Large intestine (tissue), 3 donors: Measurements from ENCODE around the gene MPC1L. TPM values are rescaled to one million over a fixed set of nuclear protein-coding genes. Genes with fewer than 3 reads are reported as not detected.
A peak's percentile ranks its signal among the peaks of the same experiment; 100 is the strongest.

Source experiments
- DNase-seq, 2 donors: peaks; one replicate each; pipeline versions ENCODE4 v3.0.0 to v3.0.0-alpha.2; 2013
- H3K27ac ChIP-seq: one replicate; pipeline ENCODE4 v1.5.1; 2013; ENCODE audit warnings: low read length
- H3K27me3 ChIP-seq: 2 replicates; pipeline ENCODE4 v1.6.1; 2013; ENCODE audit warnings: low read length; ENCODE audit not compliant: control insufficient read depth, insufficient read depth
- H3K36me3 ChIP-seq: 2 replicates; pipeline ENCODE4 v1.6.1; 2013; ENCODE audit warnings: low read length; ENCODE audit not compliant: control insufficient read depth, insufficient read depth
- H3K4me1 ChIP-seq: one replicate; pipeline ENCODE4 v1.6.1; 2013; ENCODE audit warnings: low read length; ENCODE audit not compliant: control insufficient read depth, insufficient read depth
- H3K4me3 ChIP-seq: one replicate; pipeline ENCODE4 v1.5.1; 2013; ENCODE audit warnings: low read length
- H3K9me3 ChIP-seq: one replicate; pipeline ENCODE4 v1.6.1; 2013; ENCODE audit warnings: mild to moderate bottlenecking, low read depth, low read length, moderate library complexity; ENCODE audit not compliant: control insufficient read depth
- WGBS: methylation state at CpG from one replicate; pipeline ENCODE4 v1.1.5; 2013; ENCODE audit warnings: low lambda C conversion rate; ENCODE audit not compliant: insufficient coverage; 5-methylcytosine and 5-hydroxymethylcytosine counted together
- polyA plus RNA-seq: library from polyadenylated mRNA; unstranded; fragments of 120-200 nt; gene quantifications from one replicate; pipeline ENCODE4 v1.2.1, GENCODE V29; 2013

The MPC1L gene
- polyA plus RNA-seq, 1 donor = not detected

DNA sequence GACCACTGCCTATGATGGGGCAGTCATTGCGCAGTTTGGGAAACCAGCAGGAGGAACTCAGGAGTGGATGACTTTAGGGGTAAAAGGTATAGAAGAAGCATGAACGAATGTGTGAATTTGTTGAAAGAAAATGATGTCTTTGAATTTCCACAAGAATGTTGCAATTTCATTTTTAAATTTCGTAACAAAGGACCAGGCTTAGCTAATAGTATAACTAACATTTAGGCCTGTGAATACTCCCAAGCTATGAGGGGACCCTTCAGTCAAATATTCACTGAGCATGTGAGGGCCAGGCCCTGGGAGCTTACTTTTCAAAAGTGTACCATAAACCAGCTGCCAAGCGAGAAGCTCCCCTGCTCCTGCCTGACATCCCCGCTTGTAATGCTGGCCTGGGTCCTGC, 5.3 kb downstream of the MPC1L start:
- no CpG with 5 or more reads among the region's 5 CpGs for WGBS
- Histone ChIP-seq H3K27ac (no peak overlapping the region), H3K36me3 (peaks cover 24% of the 10 kb centered on the region)

DNA sequence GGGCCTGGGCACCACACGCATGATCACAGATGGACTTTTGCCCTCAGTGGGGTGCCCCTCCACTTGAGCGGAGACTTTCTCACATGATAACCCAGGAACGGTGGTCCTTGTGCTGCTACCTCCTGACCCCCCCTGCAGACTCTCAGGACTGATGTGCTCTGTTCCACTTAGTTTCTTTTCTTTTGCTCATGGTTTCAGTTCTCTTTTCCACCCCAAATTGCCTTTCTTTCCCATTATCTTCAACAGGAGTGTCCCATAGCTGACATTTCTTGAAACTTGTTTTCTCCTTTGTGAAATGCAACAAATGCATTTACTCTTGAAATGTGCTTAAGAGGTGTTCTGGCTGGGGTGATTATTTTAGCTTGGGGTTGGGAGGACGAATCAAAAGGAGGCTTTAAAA, 9.0 kb downstream of the MPC1L start:
- Histone ChIP-seq H3K27me3 (no peaks in the 10 kb centered on the region), H3K4me3 (no peak overlapping the region), H3K9me3 (no peaks in the 10 kb centered on the region), H3K36me3 (peaks cover 49% of the 10 kb centered on the region), H3K27ac (no peak overlapping the region), H3K4me1 (no peaks in the 10 kb centered on the region)
- no peak for DNase-seq
- no CpG with 5 or more reads among the region's 4 CpGs for WGBS

More for the DNA sequence above, 5.3 kb downstream of the MPC1L start:
- no peak for DNase-seq
- H3K4me3 ChIP-seq = no peak overlapping the region
- no peaks in the 10 kb centered on the region for H3K27me3 ChIP-seq
- H3K9me3 ChIP-seq = peaks cover 3% of the 10 kb centered on the region
- no peaks in the 10 kb centered on the region for H3K4me1 ChIP-seq

DNA sequence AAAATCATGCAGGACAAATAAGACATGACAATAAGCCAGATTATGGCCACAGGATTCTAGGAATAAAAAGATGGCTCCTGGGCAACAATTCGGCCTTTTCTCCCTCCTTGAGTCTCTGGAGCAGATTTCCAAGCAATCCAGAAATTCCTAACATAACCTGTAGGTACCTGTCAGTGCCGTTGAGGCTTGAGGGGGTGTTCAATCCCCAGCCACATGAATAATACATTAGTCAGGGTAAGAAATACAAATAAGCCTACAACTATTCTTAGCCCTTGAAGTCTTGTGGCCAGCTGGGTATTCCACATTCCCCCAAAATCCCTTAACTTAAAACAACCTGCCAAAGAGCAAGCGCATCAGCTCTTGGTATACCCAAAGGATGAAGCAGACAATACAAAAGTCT, 14.5 kb downstream of the MPC1L start:
- Histone ChIP-seq H3K36me3 (peaks cover 40% of the 10 kb centered on the region), H3K9me3 (no peaks in the 10 kb centered on the region), H3K27ac (no peak overlapping the region), H3K27me3 (no peaks in the 10 kb centered on the region), H3K4me3 (no peak overlapping the region), H3K4me1 (no peaks in the 10 kb centered on the region)
- no peak for DNase-seq
- WGBS = no CpG with 5 or more reads among the region's 3 CpGs

DNA sequence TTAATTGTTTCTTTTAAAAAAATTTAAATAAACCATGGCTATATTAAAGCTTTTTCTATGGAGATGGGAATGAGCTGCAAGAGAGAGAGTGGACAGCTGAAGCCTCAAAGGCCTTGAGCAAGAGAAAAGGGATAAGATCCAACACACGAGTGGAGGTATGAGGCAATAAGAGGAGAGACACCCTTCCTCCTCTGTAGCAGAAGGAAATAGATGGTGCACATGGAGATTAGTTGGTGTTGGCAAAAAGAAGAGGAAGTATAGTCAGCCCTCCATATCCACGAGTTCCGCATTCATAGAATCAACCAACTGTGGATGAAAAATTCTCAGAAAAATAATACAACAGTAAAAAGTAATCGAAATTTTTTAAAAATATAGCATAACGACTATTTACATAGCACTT, 20.9 kb downstream of the MPC1L start:
- peak overlapping the region; percentile 88 for H3K27ac ChIP-seq
- no peaks in the 10 kb centered on the region for H3K27me3 ChIP-seq
- DNase-seq = peak in 1 of 2 donors; percentile 29
- H3K4me1 ChIP-seq = peaks cover 9% of the 10 kb centered on the region
- no CpG with 5 or more reads among the region's 5 CpGs for WGBS
- peaks cover 8% of the 10 kb centered on the region for H3K36me3 ChIP-seq
- no peaks in the 10 kb centered on the region for H3K9me3 ChIP-seq
- H3K4me3 ChIP-seq = peak overlapping the region; percentile 21

DNA sequence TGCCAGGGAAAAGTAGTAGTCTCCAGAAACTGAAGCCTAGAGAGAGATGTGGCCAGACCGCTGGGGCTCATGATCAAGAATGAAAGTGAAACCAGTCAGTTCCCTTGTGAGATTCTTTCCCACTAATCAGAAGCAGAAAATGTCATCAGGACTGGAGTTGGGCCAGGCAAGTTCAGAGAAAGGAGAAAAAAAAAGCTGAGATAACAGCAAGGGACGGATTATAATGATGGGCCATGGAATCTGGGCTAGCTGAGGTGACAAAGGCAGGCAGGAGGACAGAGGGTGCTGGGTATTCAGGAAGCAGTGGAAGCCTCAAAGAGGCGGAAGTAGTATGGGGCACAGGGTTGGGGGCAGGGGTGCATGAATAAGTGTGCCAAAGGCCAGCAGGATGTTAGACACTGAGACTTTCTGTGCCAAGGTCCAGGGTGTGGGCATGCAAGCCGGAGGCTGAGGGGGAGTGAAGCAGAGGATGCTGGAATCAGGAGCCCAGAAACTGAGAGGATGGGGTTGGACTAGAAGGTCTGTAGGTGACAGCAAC, 21.7 kb downstream of the MPC1L start:
- H3K4me3 ChIP-seq = peak overlapping the region; percentile 21
- H3K4me1 ChIP-seq = peaks cover 9% of the 10 kb centered on the region
- no CpG with 5 or more reads among the region's 4 CpGs for WGBS

DNA sequence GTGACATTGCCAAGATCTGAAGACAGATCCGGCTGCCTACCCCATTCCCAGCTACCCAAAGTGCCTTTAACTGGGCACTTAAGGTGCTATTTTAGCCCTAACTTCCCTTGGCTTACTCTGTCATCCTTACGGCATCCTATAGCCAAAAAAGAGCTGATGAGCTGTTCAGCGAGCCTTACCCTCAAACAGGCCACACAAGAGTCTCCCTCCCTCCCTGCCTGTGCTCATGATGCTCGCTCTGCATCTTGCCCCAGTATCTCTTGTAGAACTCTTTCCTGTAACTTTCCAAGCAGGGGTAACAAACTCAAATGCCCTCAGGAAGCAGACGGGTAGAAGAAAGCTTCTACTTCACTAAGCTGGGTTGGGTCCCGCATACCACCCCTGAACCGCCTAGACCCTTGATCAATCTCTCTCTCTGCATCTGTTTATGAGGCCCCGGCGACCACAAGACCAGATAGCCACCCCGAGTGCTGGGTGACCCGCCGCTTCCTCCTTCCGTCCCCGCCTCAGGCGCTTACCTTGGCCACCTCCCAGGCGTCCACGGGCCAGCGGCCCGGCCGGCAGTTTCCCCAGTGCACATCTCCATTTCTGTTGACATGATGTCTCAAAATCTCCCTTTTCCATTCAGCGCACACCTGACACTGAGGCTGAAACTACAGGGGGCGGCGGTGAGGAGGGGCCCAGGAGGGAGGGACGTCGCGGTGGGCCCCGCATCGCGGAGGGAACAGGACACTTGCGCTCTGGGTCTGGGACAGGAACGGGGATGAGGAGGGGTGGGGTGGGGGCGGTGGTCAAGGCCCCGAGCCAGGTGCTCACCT, 23.5 kb downstream of the MPC1L start:
- peak overlapping the region; percentile 87 for H3K27ac ChIP-seq
- H3K27me3 ChIP-seq = no peaks in the 10 kb centered on the region
- WGBS = no CpG with 5 or more reads among the region's 33 CpGs
- DNase-seq = peak in 1 of 2 donors; percentile 9
- H3K4me3 ChIP-seq = peak overlapping the region; percentile 76
- H3K9me3 ChIP-seq = no peaks in the 10 kb centered on the region
- H3K4me1 ChIP-seq = peaks cover 9% of the 10 kb centered on the region
- peaks cover 5% of the 10 kb centered on the region for H3K36me3 ChIP-seq

More for the DNA sequence above, 21.7 kb downstream of the MPC1L start:
- Histone ChIP-seq H3K36me3 (peaks cover 2% of the 10 kb centered on the region), H3K27ac (peak overlapping the region; percentile 88), H3K9me3 (no peaks in the 10 kb centered on the region), H3K27me3 (no peaks in the 10 kb centered on the region)
- peak; percentile 75 to 90 for DNase-seq

DNA sequence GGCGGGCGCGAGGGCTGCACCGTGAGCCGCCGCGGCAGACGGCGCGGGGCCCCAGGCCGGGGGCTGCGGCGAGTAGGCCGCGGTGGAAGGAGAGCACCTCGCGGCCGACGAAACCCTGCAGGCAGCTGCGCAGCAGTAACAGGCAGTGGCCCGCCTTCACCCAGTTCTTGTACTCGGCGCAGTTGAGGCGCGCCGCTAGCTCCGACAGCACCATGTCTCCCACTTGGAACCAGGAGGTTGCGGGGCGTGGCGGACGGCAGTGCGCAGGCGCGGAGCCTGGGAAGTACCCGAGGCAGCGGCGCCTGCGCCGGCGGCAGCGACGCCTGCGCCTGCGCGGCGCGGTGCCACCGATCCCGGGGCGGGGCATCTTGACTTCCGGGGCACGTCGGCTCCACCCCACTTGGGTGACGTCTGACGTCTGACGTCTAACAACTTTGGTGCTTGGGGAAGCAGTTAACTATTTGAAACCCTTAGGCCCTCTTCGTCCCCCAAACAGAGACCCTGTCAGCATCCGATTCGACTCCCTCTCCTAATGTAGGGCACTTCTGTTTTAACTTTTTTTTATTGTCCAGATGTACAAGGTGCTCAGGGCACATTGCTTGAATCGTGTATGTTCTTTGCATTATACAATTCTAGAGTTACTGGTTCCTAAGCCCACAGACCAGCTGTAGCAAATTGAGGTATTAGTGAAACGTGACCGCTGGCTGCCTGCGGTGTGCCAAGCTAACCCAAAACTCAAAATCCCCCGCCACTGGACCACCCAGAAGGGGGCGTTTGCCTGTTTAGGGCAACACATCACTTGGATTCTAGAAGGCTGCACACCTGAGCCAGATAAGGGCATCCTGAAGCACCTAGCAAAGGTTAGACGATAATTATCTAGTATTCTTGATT, 24.3 kb downstream of the MPC1L start, which contains the start of gene CXorf38:
Gene CXorf38, minus strand, starts transcription at position 255 of the 891 bp plus-strand sequence. Its CDS starts 41 bp downstream, at position 214.
- H3K9me3 ChIP-seq = no peaks in the 10 kb centered on the region
- H3K27me3 ChIP-seq = no peaks in the 10 kb centered on the region
- H3K27ac ChIP-seq = peak within 1 kb of the TSS; percentile 90
- peak; percentile 90 to 97 for DNase-seq
- H3K4me3 ChIP-seq = peak within 1 kb of the TSS; percentile 76
- peaks cover 9% of the 10 kb centered on the region for H3K4me1 ChIP-seq
- no CpG with 5 or more reads among the region's 66 CpGs for WGBS
- H3K36me3 ChIP-seq = peaks cover 5% of the 10 kb centered on the region

DNA sequence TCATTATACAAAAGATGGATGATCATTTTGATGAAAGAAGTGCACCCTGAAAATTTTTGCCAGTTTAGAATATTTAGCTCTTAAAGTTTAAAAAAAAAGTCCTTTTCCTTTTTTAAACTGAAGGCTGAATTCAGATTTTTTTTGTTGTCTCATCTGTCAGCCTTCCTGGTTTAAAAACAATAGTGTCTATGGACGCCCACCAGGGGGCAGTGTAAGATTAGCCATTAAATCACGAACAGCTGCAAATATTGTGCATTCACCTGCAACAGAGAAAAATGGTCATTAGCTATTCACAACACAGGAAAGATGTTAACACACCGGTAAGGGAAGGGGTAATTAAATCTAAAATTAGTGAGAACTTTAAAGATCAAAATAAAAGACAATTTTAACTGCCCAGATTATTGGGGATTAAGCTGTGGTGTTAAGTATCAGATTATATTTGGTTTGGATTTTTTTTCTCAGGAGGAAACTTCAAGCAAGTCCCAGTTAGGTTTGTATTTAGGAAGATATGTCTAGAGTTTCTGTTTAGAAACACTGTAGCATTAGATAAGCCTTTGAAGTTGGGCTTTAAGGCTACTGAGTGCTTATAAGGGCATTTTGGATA, 28.5 kb downstream of the MPC1L start:
- Histone ChIP-seq H3K27me3 (no peaks in the 10 kb centered on the region), H3K36me3 (peaks cover 25% of the 10 kb centered on the region), H3K4me1 (no peaks in the 10 kb centered on the region), H3K27ac (no peak overlapping the region), H3K9me3 (no peaks in the 10 kb centered on the region), H3K4me3 (no peak overlapping the region)
- peak; percentile 41 to 48 for DNase-seq
- no CpG with 5 or more reads among the region's 3 CpGs for WGBS

DNA sequence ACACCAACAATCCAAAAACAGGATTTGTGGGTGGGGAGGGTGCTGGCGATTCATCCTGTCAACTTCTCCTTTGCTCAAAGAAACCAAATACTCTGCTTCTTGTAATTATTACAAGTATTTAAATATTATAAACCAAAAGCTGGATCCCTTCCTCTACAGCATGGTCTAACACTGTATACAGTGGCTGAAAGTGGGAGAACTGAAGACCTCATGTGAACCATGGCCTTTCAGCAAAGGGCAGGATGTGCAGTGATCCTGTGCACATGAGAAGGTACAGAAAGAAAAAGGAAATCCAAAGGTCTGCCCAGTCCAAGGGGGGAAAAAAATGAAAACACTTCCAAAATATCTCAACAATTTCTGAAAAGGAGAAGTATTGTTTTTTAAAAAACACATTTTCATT, 29.4 kb downstream of the MPC1L start:
- peaks cover 31% of the 10 kb centered on the region for H3K36me3 ChIP-seq
- H3K4me1 ChIP-seq = no peaks in the 10 kb centered on the region
- WGBS = no CpG with 5 or more reads among the region's 1 CpG
- DNase-seq = no peak
- no peaks in the 10 kb centered on the region for H3K9me3 ChIP-seq
- no peaks in the 10 kb centered on the region for H3K27me3 ChIP-seq
- no peak overlapping the region for H3K4me3 ChIP-seq
- no peak overlapping the region for H3K27ac ChIP-seq

DNA sequence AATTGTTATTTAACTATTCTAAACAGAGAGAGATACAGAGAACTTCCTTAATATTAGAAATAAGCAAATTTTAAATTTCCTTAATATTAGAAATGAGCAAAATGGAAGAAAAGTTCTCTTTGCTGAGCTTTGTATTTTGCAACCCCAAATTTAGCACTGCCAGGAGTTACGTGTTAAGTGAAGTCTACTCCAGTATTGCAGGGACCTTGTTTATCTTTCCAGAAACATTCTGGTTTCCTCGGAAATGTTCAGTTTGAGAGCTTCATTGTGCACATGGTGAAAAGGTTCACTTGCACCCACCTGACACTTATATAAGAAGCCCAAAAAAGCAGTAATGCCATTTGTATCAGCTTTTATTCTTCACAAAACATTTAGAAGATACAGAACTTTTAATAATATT, 30.3 kb downstream of the MPC1L start:
- DNase-seq = no peak
- no CpG with 5 or more reads among the region's 2 CpGs for WGBS
- no peak overlapping the region for H3K27ac ChIP-seq
- peaks cover 31% of the 10 kb centered on the region for H3K36me3 ChIP-seq
- H3K9me3 ChIP-seq = no peaks in the 10 kb centered on the region
- H3K4me1 ChIP-seq = no peaks in the 10 kb centered on the region
- no peak overlapping the region for H3K4me3 ChIP-seq
- no peaks in the 10 kb centered on the region for H3K27me3 ChIP-seq
